Measurements from ENCODE around the gene THAP10.

GRCh38 chr15:70851889-70852288 lies 40.3 kb downstream of the THAP10 start:
- TF ChIP-seq CTCF (conservative IDR thresholded peaks at IDR 0.05; ENCODE audit: low read depth, low read length) (no peak), EZH2 (IDR thresholded peaks at IDR 0.05; ENCODE audit: borderline replicate concordance, low read depth, low read length, poor library complexity, severe bottlenecking) (no peak)

Data from A673 (cell line).